GM12874 (cell line): Measurements from ENCODE around the gene TRPC6.

Source experiments
- TF ChIP-seq, protein P1 (sequence below): IDR thresholded peaks from 2 replicates; pipeline ENCODE4 v1.5.1; 2011; ENCODE audit warnings: low read depth, mild to moderate bottlenecking, control low read depth, low read length, moderate library complexity; ENCODE audit not compliant: insufficient read depth

TRPC6 gene

DNA sequence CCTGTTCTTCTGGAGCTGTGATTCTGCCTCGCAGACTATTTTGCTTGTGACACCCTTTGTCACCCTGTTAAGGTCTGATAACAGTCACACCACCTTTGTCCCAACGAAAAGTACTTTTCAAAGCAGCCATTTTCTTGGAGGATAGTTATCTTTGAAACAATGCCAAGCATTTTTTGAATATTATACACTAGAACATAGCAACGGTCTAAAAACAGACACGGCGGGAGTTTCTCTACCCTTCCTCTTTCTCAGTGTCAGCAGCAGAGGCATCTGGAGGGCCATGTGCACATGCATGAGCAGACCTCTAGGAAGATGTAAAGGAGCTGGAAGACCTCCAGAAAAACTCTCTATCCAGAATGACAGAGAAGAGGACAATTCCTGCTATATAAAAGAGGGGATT is 86.5 kb downstream of the TRPC6 start:
- TF ChIP-seq, protein P1, sequence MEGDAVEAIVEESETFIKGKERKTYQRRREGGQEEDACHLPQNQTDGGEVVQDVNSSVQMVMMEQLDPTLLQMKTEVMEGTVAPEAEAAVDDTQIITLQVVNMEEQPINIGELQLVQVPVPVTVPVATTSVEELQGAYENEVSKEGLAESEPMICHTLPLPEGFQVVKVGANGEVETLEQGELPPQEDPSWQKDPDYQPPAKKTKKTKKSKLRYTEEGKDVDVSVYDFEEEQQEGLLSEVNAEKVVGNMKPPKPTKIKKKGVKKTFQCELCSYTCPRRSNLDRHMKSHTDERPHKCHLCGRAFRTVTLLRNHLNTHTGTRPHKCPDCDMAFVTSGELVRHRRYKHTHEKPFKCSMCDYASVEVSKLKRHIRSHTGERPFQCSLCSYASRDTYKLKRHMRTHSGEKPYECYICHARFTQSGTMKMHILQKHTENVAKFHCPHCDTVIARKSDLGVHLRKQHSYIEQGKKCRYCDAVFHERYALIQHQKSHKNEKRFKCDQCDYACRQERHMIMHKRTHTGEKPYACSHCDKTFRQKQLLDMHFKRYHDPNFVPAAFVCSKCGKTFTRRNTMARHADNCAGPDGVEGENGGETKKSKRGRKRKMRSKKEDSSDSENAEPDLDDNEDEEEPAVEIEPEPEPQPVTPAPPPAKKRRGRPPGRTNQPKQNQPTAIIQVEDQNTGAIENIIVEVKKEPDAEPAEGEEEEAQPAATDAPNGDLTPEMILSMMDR, result no peak

- TF ChIP-seq, protein P1, result no peak
Observed at GRCh38 chr11:101487775-101488174, 96.0 kb downstream of the TRPC6 start.

GRCh38 chr11:101482556-101483124 is 101.2 kb downstream of the TRPC6 start:
- TF ChIP-seq, protein P1, result no peak

DNA sequence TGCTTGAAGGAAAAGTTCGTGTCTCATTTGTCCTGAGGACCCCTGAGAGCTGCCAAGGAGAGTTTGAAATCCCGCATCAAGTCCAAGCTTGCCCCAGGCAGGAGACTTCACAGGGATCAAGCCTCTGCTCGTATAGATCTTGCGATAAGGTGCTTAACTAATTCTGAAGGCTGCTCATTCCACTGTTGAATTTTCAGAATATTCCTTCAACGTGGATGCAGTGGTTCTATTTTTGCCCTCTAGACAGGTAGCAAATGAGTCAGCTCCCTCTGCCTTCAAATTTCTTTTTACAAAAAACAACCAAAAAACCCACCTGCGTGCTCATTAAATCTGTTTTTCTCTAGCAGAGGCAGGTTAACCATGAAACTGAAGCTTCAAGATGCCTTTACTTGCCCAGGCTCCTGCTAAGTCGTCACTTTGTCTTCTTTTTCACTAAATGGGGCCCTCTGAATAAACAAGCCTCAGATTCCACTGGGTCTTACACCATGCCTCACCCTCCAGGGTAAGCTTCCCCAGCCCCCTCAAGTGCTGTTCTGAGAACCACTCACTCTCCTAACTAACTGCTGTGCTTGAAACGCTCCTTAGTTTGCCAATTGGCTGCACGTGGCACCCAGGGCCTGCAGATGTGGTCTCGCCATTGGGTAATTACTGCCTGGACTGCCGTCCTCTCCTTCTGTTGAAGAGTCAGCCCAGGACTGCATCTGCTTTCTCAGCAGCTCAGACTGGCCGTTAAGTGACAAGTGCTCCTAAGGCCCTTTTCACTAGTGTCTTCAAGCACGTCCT is 105.0 kb downstream of the TRPC6 start:
- TF ChIP-seq, protein P1, result no peak

- TF ChIP-seq, protein P1, result no peak
Observed at GRCh38 chr11:101477926-101478325, 105.9 kb downstream of the TRPC6 start.

GRCh38 chr11:101476191-101476590 is 107.6 kb downstream of the TRPC6 start:
- TF ChIP-seq, protein P1, result no peak

GRCh38 chr11:101475699-101476098 is 108.1 kb downstream of the TRPC6 start:
- TF ChIP-seq, protein P1, result no peak
